Mammary epithelial cell (primary cell): ENCODE data around the gene REEP2.

Experiments
- CTCF ChIP-seq, 2 donors: IDR thresholded peaks in 1 of 2; conservative IDR thresholded peaks in 1 of 2; 2 replicates each; pipeline ENCODE4 v1.5.1; 2011 to 2012; ENCODE audit warnings: inconsistent platforms in 2 of 2, low read length in 2 of 2, mild to moderate bottlenecking in 2 of 2, control low read depth in 1 of 2, low read depth in 1 of 2; ENCODE audit not compliant: insufficient read depth in 1 of 2; ENCODE audit errors: extremely low read depth in 1 of 2
- EZH2 ChIP-seq: IDR thresholded peaks from 2 replicates; pipeline ENCODE4 v1.6.1; 2012; ENCODE audit warnings: low read length, inconsistent platforms, borderline replicate concordance

- TF ChIP-seq CTCF (conservative IDR thresholded peaks at IDR 0.05 in 1 of 2, IDR thresholded peaks at IDR 0.05 in 1 of 2; ENCODE audit: extremely low read depth in 1 of 2, insufficient read depth in 1 of 2, low read depth in 1 of 2, low read length in 2 of 2) (no peak), EZH2 (no peak)
Measured at GRCh38 chr5:138471052-138471361, 32.1 kb downstream of the REEP2 start.
